ENCODE measurements around the gene IRF4.

Gene IRF4

GRCh38 chr6:445571-446417, 54.2 kb downstream of the IRF4 start:
- no peak for DNase-seq

- DNase-seq, result no peak
Measured at GRCh38 chr6:446418-447366, 55.1 kb downstream of the IRF4 start.

GRCh38 chr6:447381-448165, 56.0 kb downstream of the IRF4 start:
- DNase-seq, result no peak

DNA sequence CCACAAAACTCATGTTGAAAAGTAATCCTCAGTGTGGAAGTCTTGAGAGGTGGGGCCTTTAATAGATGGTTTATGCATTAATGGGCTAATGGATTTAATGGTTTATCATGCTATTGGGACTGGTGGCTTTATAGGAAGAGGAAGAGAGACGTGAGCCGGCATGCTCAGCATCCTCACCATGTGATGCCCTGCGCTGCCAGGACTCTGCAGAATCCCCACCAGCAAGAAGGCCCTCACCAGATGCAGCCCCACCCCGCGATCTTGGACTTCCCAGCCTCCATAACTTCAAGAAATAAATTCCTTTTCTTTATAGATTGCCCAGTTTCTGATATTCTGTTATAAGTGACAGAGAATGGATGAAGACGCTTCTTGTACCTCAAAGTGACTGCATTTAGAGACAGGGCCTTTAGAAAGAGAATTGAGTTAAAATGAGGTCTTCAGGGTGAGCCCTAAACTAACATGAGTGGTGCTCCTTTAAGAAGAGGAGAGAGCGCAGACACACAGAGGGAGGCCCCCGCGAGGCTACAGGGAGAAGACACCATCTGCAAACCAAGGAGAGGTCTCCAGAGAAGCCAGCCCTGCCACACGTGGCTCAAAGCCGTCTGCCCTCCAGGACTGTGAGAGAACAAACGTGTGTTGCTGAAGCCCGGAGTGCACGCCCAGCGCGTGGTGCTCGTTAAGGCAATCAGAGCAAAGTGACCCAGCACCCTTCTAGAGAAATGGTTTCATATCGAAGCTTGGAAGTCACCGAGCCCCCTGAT, 56.9 kb downstream of the IRF4 start:
- DNase-seq, result no peak

DNA sequence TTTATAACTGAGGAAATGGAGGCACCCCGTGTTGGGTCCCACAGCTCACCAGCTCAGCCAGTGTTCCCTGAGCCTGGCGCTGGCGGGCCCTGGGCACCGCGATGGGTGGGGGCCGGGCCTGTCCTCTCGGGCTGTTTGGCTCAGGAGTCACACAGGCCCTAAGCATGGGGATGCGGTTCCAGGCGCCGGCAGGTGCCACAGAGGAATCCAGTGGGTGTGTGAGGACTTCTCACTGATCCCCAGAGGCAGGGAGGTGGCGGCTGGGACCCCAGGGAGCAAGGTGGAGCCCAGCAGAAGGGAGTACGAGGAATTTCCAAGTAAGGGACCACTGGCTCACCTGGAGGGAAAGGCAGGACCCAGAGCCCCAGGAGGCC, 57.5 kb downstream of the IRF4 start:
- DNase-seq, result no peak

DNA sequence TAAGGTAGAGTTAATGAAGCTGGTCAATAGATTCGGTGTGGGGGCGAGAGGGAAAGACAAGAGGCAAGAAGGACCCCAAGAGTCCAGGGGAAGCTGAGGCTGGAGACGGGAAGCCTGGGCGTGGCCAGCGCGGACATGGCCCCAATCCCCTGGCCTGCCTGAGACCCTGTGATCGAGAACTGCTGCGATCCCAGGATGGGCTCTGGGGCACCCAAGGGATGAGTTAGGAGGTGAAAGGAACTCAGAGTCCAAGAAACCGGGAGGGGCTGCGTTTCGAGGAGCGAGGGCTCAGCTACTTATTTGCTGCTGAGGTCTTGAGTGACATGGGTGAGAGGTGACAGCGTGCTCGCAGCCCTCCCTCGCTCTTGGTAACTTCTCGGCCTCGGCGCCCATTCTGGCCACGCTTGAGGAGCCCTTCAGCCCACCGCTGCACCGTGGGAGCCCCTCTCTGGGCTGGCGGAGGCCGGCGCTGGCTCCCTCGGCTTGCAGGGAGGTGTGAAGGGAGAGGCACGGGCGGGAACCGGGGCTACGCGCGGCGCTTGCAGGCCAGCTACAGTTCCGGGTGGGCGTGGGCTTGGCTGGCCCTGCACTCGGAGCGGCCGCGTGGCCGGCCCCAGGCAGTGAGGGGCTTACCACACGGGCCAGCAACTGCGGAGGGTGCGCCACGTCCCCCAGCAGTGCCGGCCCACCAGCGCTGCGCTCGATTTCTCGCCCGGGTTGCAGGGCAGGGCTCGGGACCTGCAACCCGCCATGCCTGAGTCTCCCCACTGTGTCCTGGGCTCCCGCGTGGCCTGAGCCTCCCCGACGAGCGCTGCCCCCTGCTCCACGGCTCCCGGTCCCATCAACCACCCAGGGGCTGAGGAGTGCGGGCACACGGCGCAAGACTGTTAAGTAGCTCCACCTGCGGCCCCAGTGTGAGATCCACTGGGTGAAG, 58.2 kb downstream of the IRF4 start:
- no peak for DNase-seq

GRCh38 chr6:451336-451735, 59.8 kb downstream of the IRF4 start:
- no peak for DNase-seq

DNA sequence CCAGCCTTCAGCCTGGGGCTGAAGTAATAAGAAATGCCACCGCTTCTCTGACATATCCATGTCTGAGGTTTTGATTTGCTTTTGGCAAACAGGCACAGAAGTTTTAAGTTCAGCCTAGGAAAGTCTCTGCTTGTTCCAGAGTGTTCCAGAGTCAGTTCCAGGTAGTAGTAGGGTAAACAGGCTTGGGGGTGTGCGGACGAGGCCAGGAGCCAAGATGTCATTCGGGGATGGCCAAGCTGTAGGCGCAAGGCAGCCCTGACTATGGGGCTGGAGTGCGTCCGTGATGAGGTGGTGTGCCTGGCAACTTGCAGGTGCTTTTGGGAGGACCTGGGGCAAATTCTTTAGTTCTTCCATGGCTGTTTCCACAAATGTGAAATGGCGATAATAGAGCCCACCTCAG, 60.3 kb downstream of the IRF4 start:
- DNase-seq, result no peak

GRCh38 chr6:452301-453067, 60.9 kb downstream of the IRF4 start:
- DNase-seq, result no peak

DNA sequence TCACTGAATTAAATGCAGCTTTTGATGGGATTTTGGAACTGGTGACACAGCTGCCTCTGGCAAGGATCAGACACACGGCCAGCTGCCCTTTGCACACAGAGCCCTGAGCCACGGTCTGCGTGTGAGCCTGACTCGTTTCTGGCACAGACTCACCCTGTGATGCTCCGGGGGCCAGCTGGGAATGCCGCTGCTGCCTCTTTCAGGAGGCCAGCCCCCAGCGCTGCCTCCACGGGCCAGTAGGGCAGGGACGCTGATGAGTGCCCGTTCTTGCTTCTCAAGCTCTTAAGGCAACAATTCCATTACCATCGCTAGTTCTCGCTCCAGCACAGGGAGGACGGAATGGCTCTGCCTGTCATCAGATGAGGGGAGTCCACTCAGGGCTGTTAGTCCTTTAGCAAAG, 61.6 kb downstream of the IRF4 start:
- DNase-seq, result no peak

- DNase-seq, result no peak
Measured at GRCh38 chr6:454148-454991, 62.8 kb downstream of the IRF4 start.

DNA sequence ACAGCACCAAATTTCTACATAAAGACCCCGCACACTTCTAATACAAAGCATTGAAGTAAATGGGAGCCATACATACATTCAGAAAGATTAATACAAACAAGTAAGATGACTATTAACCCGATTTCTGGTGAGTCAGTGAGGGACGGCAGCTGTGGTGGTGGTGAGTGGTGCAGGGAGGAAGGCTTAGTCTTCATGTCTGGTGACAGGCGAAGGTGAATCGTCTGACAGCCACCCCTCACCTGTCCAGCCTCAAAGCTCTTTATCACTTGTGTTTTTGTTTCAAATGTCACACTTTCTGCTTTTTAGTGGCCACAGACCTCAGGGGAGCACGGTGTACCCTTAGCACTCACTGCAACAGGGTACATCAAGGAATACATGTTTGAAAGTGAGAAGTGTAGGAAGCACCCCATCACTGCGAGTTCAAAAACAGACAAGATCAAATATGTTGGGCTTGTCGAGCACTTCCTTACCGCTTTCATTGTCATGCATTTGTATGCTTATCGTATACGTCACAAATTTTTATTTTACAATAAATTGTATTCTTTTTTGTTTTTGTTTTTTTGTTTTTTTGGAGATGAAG, 63.5 kb downstream of the IRF4 start:
- DNase-seq, result no peak

- no peak for DNase-seq
Measured at GRCh38 chr6:455835-456234, 64.3 kb downstream of the IRF4 start.

GRCh38 chr6:456358-456867, 64.9 kb downstream of the IRF4 start:
- no peak for DNase-seq

GRCh38 chr6:456887-457286, 65.3 kb downstream of the IRF4 start:
- DNase-seq, result no peak

All from NCI-H187 (cell line).